Panc1 (cell line): Measurements from ENCODE around the gene ZNF20. TPM values are rescaled to one million over a fixed set of nuclear protein-coding genes. Genes with fewer than 3 reads are reported as not detected.

Experiments used
- ATAC-seq: fragments of 200-7000 bp; cut with Tn5 transposase; 2 replicates; pipeline ENCODE4 v1.9.1; 2020; ENCODE audit warnings: mild to moderate bottlenecking, moderate library complexity
- BruUV-seq: library from RNA; stranded (reverse); fragments of 400-500 nt; replicated peaks from 2 replicates; lab custom pipeline; 2021; lab: Mats Ljungman, UMichigan
- CTCF ChIA-PET: fragments of 300-600 bp; sonication (Branson Sonifier 250); formaldehyde crosslinking; loops from one replicate; lab custom pipeline; 2022; ENCODE audit warnings: antibody characterized with exemption; lab: Charles Lee
- POLR2A ChIA-PET: fragments of 300-600 bp; sonication (Branson Sonifier 250); formaldehyde crosslinking; loops from one replicate; lab custom pipeline; 2022; ENCODE audit warnings: antibody characterized with exemption; lab: Charles Lee
- DNase-seq: peaks from one replicate; pipeline ENCODE4 v3.0.0-alpha.2; 2010; ENCODE audit warnings: low read depth, low spot score
- H3K27ac ChIP-seq: 2 replicates; pipeline ENCODE4 v1.5.1; 2011; ENCODE audit warnings: mild to moderate bottlenecking, low read length, inconsistent platforms
- H3K27me3 ChIP-seq: fragments of 200-500 bp; sonication (Bioruptor generic); 2 replicates; pipeline ENCODE4 v1.6.0; 2014; ENCODE audit warnings: low read length, inconsistent platforms; ENCODE audit not compliant: control insufficient read depth, insufficient read depth
- H3K36me3 ChIP-seq: fragments of 200-500 bp; sonication (Bioruptor generic); 2 replicates; pipeline ENCODE4 v1.5.1; 2014; ENCODE audit warnings: inconsistent platforms, mild to moderate bottlenecking, low read length, moderate library complexity; ENCODE audit not compliant: control insufficient read depth, insufficient read depth
- H3K4me1 ChIP-seq: 2 replicates; pipeline ENCODE4 v1.5.1; 2011; ENCODE audit warnings: inconsistent platforms, mild to moderate bottlenecking, low read length, moderate library complexity; ENCODE audit not compliant: control insufficient read depth, insufficient read depth
- H3K4me3 ChIP-seq, 2 experiments: 2 replicates each; pipeline ENCODE4 v1.5.1; 2011 to 2012; ENCODE audit warnings: low read depth in 2 of 2, low read length in 2 of 2, mild to moderate bottlenecking in 2 of 2, inconsistent platforms in 1 of 2, moderate library complexity in 1 of 2
- H3K9me3 ChIP-seq: fragments of 200-500 bp; sonication (Bioruptor generic); 2 replicates; pipeline ENCODE4 v1.5.1; 2014; ENCODE audit warnings: low read depth, mild to moderate bottlenecking, inconsistent platforms, low read length, moderate library complexity; ENCODE audit not compliant: control insufficient read depth, insufficient read depth
- CTCF ChIP-seq: fragments of 450-650 bp; IDR thresholded peaks from 2 replicates; pipeline ENCODE4 v1.5.1; 2017; ENCODE audit warnings: mild to moderate bottlenecking
- POLR2AphosphoS5 ChIP-seq: IDR thresholded peaks from 2 replicates; pipeline ENCODE4 v1.6.1; 2012; ENCODE audit warnings: mild to moderate bottlenecking, low read depth, low read length, moderate library complexity
- REST ChIP-seq, 2 experiments: IDR thresholded peaks; 2 replicates each; pipeline ENCODE4 v1.6.1; 2011 to 2012; ENCODE audit warnings: low read depth in 2 of 2, control low read depth in 1 of 2, low read length in 1 of 2, mild to moderate bottlenecking in 1 of 2, moderate library complexity in 1 of 2; ENCODE audit not compliant: insufficient read depth in 1 of 2
- SIN3A ChIP-seq: IDR thresholded peaks from 2 replicates; pipeline ENCODE4 v1.6.1; 2012; ENCODE audit warnings: low read depth, mild to moderate bottlenecking, low read length, moderate library complexity, borderline replicate concordance; ENCODE audit not compliant: insufficient read depth
- TCF7L2 ChIP-seq: IDR thresholded peaks from 2 replicates; pipeline ENCODE4 v1.6.1; 2011; ENCODE audit warnings: mild to moderate bottlenecking, low read depth, low read length, inconsistent platforms
- in situ Hi-C: cut with HindIII; loops from 2 replicates; pipeline ENCODE4 v1.10.0; 2016; ENCODE audit warnings: low sequenced_read_pairs, low pct_unique_long_range_greater_than_20kb
- intact Hi-C: fragments of 100-400 bp; cut with micrococcal nuclease; formaldehyde crosslinking; loops from one replicate; pipeline ENCODE4 v1.10.0; 2022; ENCODE audit not compliant: unreplicated experiment
- total RNA-seq: library from RNA; stranded (reverse); gene quantifications from one replicate; pipeline ENCODE4 v1.2.1, GENCODE V29; 2021; ENCODE audit not compliant: unreplicated experiment

Gene ZNF20
- total RNA-seq, 1 experiment from 2014 or later = 4.9 TPM

- TF ChIP-seq POLR2AphosphoS5 = no peak
- no peak for TF ChIP-seq TCF7L2
- TF ChIP-seq SIN3A = no peak
- TF ChIP-seq CTCF = no peak
- no peak for TF ChIP-seq REST (IDR thresholded peaks at IDR 0.05; ENCODE audit: insufficient read depth in 1 of 2, low read depth in 2 of 2, low read length in 1 of 2)
- POLR2A ChIA-PET = no interaction called here
Measured at GRCh38 chr19:12098040-12098439, 42.1 kb downstream of the ZNF20 start.

GRCh38 chr19:12095111-12095790, 44.9 kb downstream of the ZNF20 start:
- DNase-seq = no peak
- ChIA-PET POLR2A (no interaction called here), CTCF (no interaction called here)
- Histone ChIP-seq H3K4me1 (no peaks in the 10 kb centered on the region), H3K4me3 (no peak overlapping the region), H3K36me3 (no peaks in the 10 kb centered on the region), H3K9me3 (peaks cover 23% of the 10 kb centered on the region; the same call in 1 of the 2 replicates), H3K27me3 (no peaks in the 10 kb centered on the region), H3K27ac (no peak overlapping the region)
- no TSS peak for BruUV-seq
- intact Hi-C loops = no loop called here
- no peak for TF ChIP-seq POLR2AphosphoS5
- no peak for ATAC-seq
- in situ Hi-C loops = no loop called here

More at GRCh38 chr19:12098040-12098439, 42.1 kb downstream of the ZNF20 start:
- DNase-seq (no peak), ATAC-seq (no peak)
- in situ Hi-C loops = no loop called here
- no peak overlapping the region for H3K27ac ChIP-seq
- intact Hi-C loops = no loop called here
- no peaks in the 10 kb centered on the region for H3K4me1 ChIP-seq
- H3K4me3 ChIP-seq = no peak overlapping the region
- no TSS peak for BruUV-seq
- no peaks in the 10 kb centered on the region for H3K27me3 ChIP-seq
- peaks cover 23% of the 10 kb centered on the region; the same call in 1 of the 2 replicates for H3K9me3 ChIP-seq
- no peaks in the 10 kb centered on the region for H3K36me3 ChIP-seq
- CTCF ChIA-PET = no interaction called here

GRCh38 chr19:12093777-12094176, 46.4 kb downstream of the ZNF20 start:
- Histone ChIP-seq H3K9me3 (peaks cover 23% of the 10 kb centered on the region; the same call in 1 of the 2 replicates), H3K27me3 (no peaks in the 10 kb centered on the region), H3K4me3 (no peak overlapping the region), H3K36me3 (no peaks in the 10 kb centered on the region), H3K4me1 (no peaks in the 10 kb centered on the region), H3K27ac (no peak overlapping the region)
- DNase-seq (no peak), ATAC-seq (no peak)
- ChIA-PET POLR2A (no interaction called here), CTCF (no interaction called here)
- intact Hi-C loops (no loop called here), in situ Hi-C loops (no loop called here)
- TF ChIP-seq SIN3A (no peak), TCF7L2 (no peak)
- BruUV-seq = no TSS peak
